ENCODE measurements around the gene RAPGEF5. TPM values are rescaled to one million over a fixed set of nuclear protein-coding genes. Genes with fewer than 3 reads are reported as not detected.

RAPGEF5 gene
- total RNA-seq, 1 experiment from 2014 or later = 5.6 TPM

- Histone ChIP-seq H3K9me3 (ENCODE audit: low read length) (no peaks in the 10 kb centered on the region), H3K9me2 (replicated peaks; ENCODE audit: low read length) (no peaks in the 10 kb centered on the region), H3K4me1 (ENCODE audit: insufficient read depth, low read length) (no peaks in the 10 kb centered on the region), H4K20me1 (ENCODE audit: low read length) (no peaks in the 10 kb centered on the region), H3K27ac (ENCODE audit: low read length) (no peak overlapping the region), H3K9ac (ENCODE audit: low read length) (no peak overlapping the region), H2AFZ (ENCODE audit: low read length) (no peak overlapping the region), H3K79me2 (ENCODE audit: low read length) (no peaks in the 10 kb centered on the region), H3F3A (ENCODE audit: low read length, unreplicated experiment) (no peaks in the 10 kb centered on the region), H3K27me3 (ENCODE audit: low read length) (no peaks in the 10 kb centered on the region), H3K4me2 (ENCODE audit: low read length) (no peak overlapping the region), H3K4me3 (ENCODE audit: low read length) (no peak overlapping the region), H3K36me3 (ENCODE audit: low read depth, low read length) (no peaks in the 10 kb centered on the region)
- TF ChIP-seq EZH2 (IDR thresholded peaks at IDR 0.05; ENCODE audit: low read length, unreplicated experiment) (no peak), EZH2phosphoT487 (IDR thresholded peaks at IDR 0.05; ENCODE audit: borderline replicate concordance, low read length) (no peak), CTCF (conservative IDR thresholded peaks at IDR 0.05; ENCODE audit: low read depth, low read length) (no peak)
- DNase-seq (no peak), ATAC-seq (no peak)
- intact Hi-C loops (cut with micrococcal nuclease) = no loop called here
- BruUV-seq (replicated peaks) = no TSS peak
- POLR2A ChIA-PET (ENCODE audit: unreplicated experiment) = no interaction called here
- CTCF ChIA-PET = no interaction called here
Observed at GRCh38 chr7:22146961-22147512, 209.9 kb downstream of the RAPGEF5 start.

- ATAC-seq (no peak), DNase-seq (no peak)
- no peaks in the 10 kb centered on the region for H3K79me2 ChIP-seq (ENCODE audit: low read length)
- no peak overlapping the region for H3K4me2 ChIP-seq (ENCODE audit: low read length)
- no peaks in the 10 kb centered on the region for H3K4me1 ChIP-seq (ENCODE audit: insufficient read depth, low read length)
- no peaks in the 10 kb centered on the region for H3K9me3 ChIP-seq (ENCODE audit: low read length)
- POLR2A ChIA-PET (ENCODE audit: unreplicated experiment) = no interaction called here
- CTCF ChIA-PET = interaction anchor here (0.5 kb wide), 1 partner anchor 637 kb away, joined by 3 read pairs; no protein-coding TSS in a partner anchor
- no peaks in the 10 kb centered on the region for H4K20me1 ChIP-seq (ENCODE audit: low read length)
- no peaks in the 10 kb centered on the region for H3K9me2 ChIP-seq (replicated peaks; ENCODE audit: low read length)
- H2AFZ ChIP-seq (ENCODE audit: low read length) = no peak overlapping the region
- TF ChIP-seq EZH2phosphoT487 (IDR thresholded peaks at IDR 0.05; ENCODE audit: borderline replicate concordance, low read length) = no peak
- no peak for TF ChIP-seq CTCF (conservative IDR thresholded peaks at IDR 0.05; ENCODE audit: low read depth, low read length)
- no peak for TF ChIP-seq EZH2 (IDR thresholded peaks at IDR 0.05; ENCODE audit: low read length, unreplicated experiment)
- H3K27ac ChIP-seq (ENCODE audit: low read length) = no peak overlapping the region
- H3K27me3 ChIP-seq (ENCODE audit: low read length) = no peaks in the 10 kb centered on the region
- H3K9ac ChIP-seq (ENCODE audit: low read length) = no peak overlapping the region
- no TSS peak for BruUV-seq (replicated peaks)
- intact Hi-C loops (cut with micrococcal nuclease) = no loop called here
- no peaks in the 10 kb centered on the region for H3K36me3 ChIP-seq (ENCODE audit: low read depth, low read length)
- no peak overlapping the region for H3K4me3 ChIP-seq (ENCODE audit: low read length)
- no peaks in the 10 kb centered on the region for H3F3A ChIP-seq (ENCODE audit: low read length, unreplicated experiment)
Observed at GRCh38 chr7:22144950-22145349, 212.0 kb downstream of the RAPGEF5 start.

GRCh38 chr7:22143491-22143890 is 213.5 kb downstream of the RAPGEF5 start:
- DNase-seq (no peak), ATAC-seq (no peak)
- H3K36me3 ChIP-seq (ENCODE audit: low read depth, low read length) = no peaks in the 10 kb centered on the region
- H3K27me3 ChIP-seq (ENCODE audit: low read length) = no peaks in the 10 kb centered on the region
- H3K4me3 ChIP-seq (ENCODE audit: low read length) = no peak overlapping the region
- H3K9me3 ChIP-seq (ENCODE audit: low read length) = no peaks in the 10 kb centered on the region
- H3K9me2 ChIP-seq (replicated peaks; ENCODE audit: low read length) = no peaks in the 10 kb centered on the region
- H2AFZ ChIP-seq (ENCODE audit: low read length) = no peak overlapping the region
- no peak overlapping the region for H3K4me2 ChIP-seq (ENCODE audit: low read length)
- ChIA-PET POLR2A (ENCODE audit: unreplicated experiment) (no interaction called here), CTCF (no interaction called here)
- H3K79me2 ChIP-seq (ENCODE audit: low read length) = no peaks in the 10 kb centered on the region
- H3K27ac ChIP-seq (ENCODE audit: low read length) = no peak overlapping the region
- BruUV-seq (replicated peaks) = no TSS peak
- no peak overlapping the region for H3K9ac ChIP-seq (ENCODE audit: low read length)
- intact Hi-C loops (cut with micrococcal nuclease) = no loop called here
- no peaks in the 10 kb centered on the region for H3K4me1 ChIP-seq (ENCODE audit: insufficient read depth, low read length)
- no peaks in the 10 kb centered on the region for H4K20me1 ChIP-seq (ENCODE audit: low read length)
- H3F3A ChIP-seq (ENCODE audit: low read length, unreplicated experiment) = no peaks in the 10 kb centered on the region
- TF ChIP-seq EZH2 (IDR thresholded peaks at IDR 0.05; ENCODE audit: low read length, unreplicated experiment) (no peak), EZH2phosphoT487 (IDR thresholded peaks at IDR 0.05; ENCODE audit: borderline replicate concordance, low read length) (no peak), CTCF (conservative IDR thresholded peaks at IDR 0.05; ENCODE audit: low read depth, low read length) (no peak)

Measured in PC-3 (cell line).